NCI-H446 (cell line): ENCODE results near the gene ENPP1.
"Not testable (repeated sequence)": the region's sequence is repeated elsewhere in the genome, so short reads cannot be mapped to it uniquely, and the experiment has no call there.

ENCODE experiments used
- DNase-seq, 2 experiments: peaks; one replicate each; lab custom pipeline; 2025; lab: John Stamatoyannopoulos, UW

ENPP1 gene

GRCh38 chr6:131831392-131831791, 23.6 kb downstream of the ENPP1 start:
- no peak for DNase-seq

- DNase-seq, result no peak
Observed at GRCh38 chr6:131831886-131832285, 24.1 kb downstream of the ENPP1 start.

- DNase-seq, result no peak
Observed at GRCh38 chr6:131832363-131832762, 24.5 kb downstream of the ENPP1 start.

GRCh38 chr6:131838051-131838450, 30.2 kb downstream of the ENPP1 start:
- no peak for DNase-seq

- DNase-seq, result no peak
Observed at GRCh38 chr6:131839388-131839787, 31.6 kb downstream of the ENPP1 start.

GRCh38 chr6:131840441-131840840, 32.6 kb downstream of the ENPP1 start:
- DNase-seq, result no peak

- DNase-seq, result no peak
Observed at GRCh38 chr6:131840936-131841583, 33.2 kb downstream of the ENPP1 start.

GRCh38 chr6:131843768-131844167, 35.9 kb downstream of the ENPP1 start:
- DNase-seq, result no peak

- DNase-seq, result no peak
Observed at GRCh38 chr6:131844243-131844841, 36.5 kb downstream of the ENPP1 start.

- DNase-seq, result no peak
Observed at GRCh38 chr6:131846023-131846663, 38.3 kb downstream of the ENPP1 start.

GRCh38 chr6:131846905-131847304, 39.1 kb downstream of the ENPP1 start:
- DNase-seq, result no peak

GRCh38 chr6:131849799-131850198, 42.0 kb downstream of the ENPP1 start:
- no peak for DNase-seq

GRCh38 chr6:131851049-131851769, 43.4 kb downstream of the ENPP1 start:
- no peak for DNase-seq

- DNase-seq, result no peak
Observed at GRCh38 chr6:131852200-131852599, 44.4 kb downstream of the ENPP1 start.

- DNase-seq, result no peak
Observed at GRCh38 chr6:131854803-131855202, 47.0 kb downstream of the ENPP1 start.

GRCh38 chr6:131858765-131859415, 51.1 kb downstream of the ENPP1 start:
- no peak for DNase-seq

GRCh38 chr6:131859658-131860057, 51.8 kb downstream of the ENPP1 start:
- DNase-seq, result not testable (repeated sequence)

GRCh38 chr6:131861381-131861780, 53.6 kb downstream of the ENPP1 start:
- no peak for DNase-seq

GRCh38 chr6:131862476-131862875, 54.7 kb downstream of the ENPP1 start:
- DNase-seq, result no peak

- DNase-seq, result no peak
Observed at GRCh38 chr6:131867744-131868143, 59.9 kb downstream of the ENPP1 start.

- DNase-seq, result no peak
Observed at GRCh38 chr6:131868836-131869235, 61.0 kb downstream of the ENPP1 start.

GRCh38 chr6:131875647-131876046, 67.8 kb downstream of the ENPP1 start:
- DNase-seq, result no peak
